ENCODE results near the gene SPRTN. TPM values are rescaled to one million over a fixed set of nuclear protein-coding genes. Genes with fewer than 3 reads are reported as not detected.

The SPRTN gene
- polyA plus RNA-seq, 1 donor from 2014 or later: 11.8 TPM

- Histone ChIP-seq H3K79me2 (replicated peaks; ENCODE audit: insufficient read depth, low read length) (peaks cover 2% of the 10 kb centered on the region), H3K27ac (ENCODE audit: low read length) (no peak overlapping the region), H3K27me3 (ENCODE audit: insufficient read depth, low read depth, low read length) (no peaks in the 10 kb centered on the region), H3F3A (ENCODE audit: insufficient read depth, low read length, poor library complexity, severe bottlenecking) (no peaks in the 10 kb centered on the region), H3K36me3 (ENCODE audit: insufficient read depth, low read length) (no peaks in the 10 kb centered on the region), H4K20me1 (ENCODE audit: insufficient read depth) (no peaks in the 10 kb centered on the region), H3K9me2 (ENCODE audit: insufficient read depth, low read length) (no peaks in the 10 kb centered on the region), H3K9ac (ENCODE audit: low read length) (no peak overlapping the region), H3K4me2 (ENCODE audit: low read length) (no peak overlapping the region), H3K9me3 (ENCODE audit: low read length) (no peaks in the 10 kb centered on the region), H2AFZ (ENCODE audit: low read depth, low read length) (no peak overlapping the region), H3K4me3 (ENCODE audit: low read length) (no peak overlapping the region)
- TF ChIP-seq EP300 (conservative IDR thresholded peaks at IDR 0.05; ENCODE audit: poor library complexity, severe bottlenecking): no peak
- no peak for TF ChIP-seq SMC3 (conservative IDR thresholded peaks at IDR 0.05; ENCODE audit: poor library complexity)
- no peak for TF ChIP-seq POLR2AphosphoS5 (IDR thresholded peaks at IDR 0.05)
- TF ChIP-seq RAD21 (conservative IDR thresholded peaks at IDR 0.05): no peak
- no peak for TF ChIP-seq REST (IDR thresholded peaks at IDR 0.05; ENCODE audit: borderline replicate concordance)
- TF ChIP-seq EZH2 (IDR thresholded peaks at IDR 0.05; ENCODE audit: borderline replicate concordance, insufficient read depth, low read length, poor library complexity, severe bottlenecking): no peak
- no peak for TF ChIP-seq TAF1 (IDR thresholded peaks at IDR 0.05; ENCODE audit: low read depth)
- TF ChIP-seq CTCF (IDR thresholded peaks at IDR 0.05; ENCODE audit: poor library complexity, severe bottlenecking): no peak
- no peak for TF ChIP-seq MXI1 (conservative IDR thresholded peaks at IDR 0.05; ENCODE audit: poor library complexity, severe bottlenecking)
These were observed 57.2 kb downstream of the SPRTN start for GRCh38 chr1:231395076-231395997.

- Histone ChIP-seq H2AFZ (ENCODE audit: low read depth, low read length) (no peak overlapping the region), H3F3A (ENCODE audit: insufficient read depth, low read length, poor library complexity, severe bottlenecking) (no peaks in the 10 kb centered on the region), H3K9me3 (ENCODE audit: low read length) (no peaks in the 10 kb centered on the region), H3K4me2 (ENCODE audit: low read length) (no peak overlapping the region), H3K4me3 (ENCODE audit: low read length) (no peak overlapping the region), H3K9me2 (ENCODE audit: insufficient read depth, low read length) (no peaks in the 10 kb centered on the region), H3K79me2 (replicated peaks; ENCODE audit: insufficient read depth, low read length) (peaks cover under 1% of the 10 kb centered on the region), H4K20me1 (ENCODE audit: insufficient read depth) (no peaks in the 10 kb centered on the region), H3K36me3 (ENCODE audit: insufficient read depth, low read length) (no peaks in the 10 kb centered on the region), H3K27me3 (ENCODE audit: insufficient read depth, low read depth, low read length) (no peaks in the 10 kb centered on the region), H3K9ac (ENCODE audit: low read length) (no peak overlapping the region), H3K27ac (ENCODE audit: low read length) (no peak overlapping the region)
- TF ChIP-seq RAD21 (conservative IDR thresholded peaks at IDR 0.05): no peak
- no peak for TF ChIP-seq POLR2AphosphoS5 (IDR thresholded peaks at IDR 0.05)
- no peak for TF ChIP-seq MXI1 (conservative IDR thresholded peaks at IDR 0.05; ENCODE audit: poor library complexity, severe bottlenecking)
- no peak for TF ChIP-seq TAF1 (IDR thresholded peaks at IDR 0.05; ENCODE audit: low read depth)
- no peak for TF ChIP-seq REST (IDR thresholded peaks at IDR 0.05; ENCODE audit: borderline replicate concordance)
- TF ChIP-seq EP300 (conservative IDR thresholded peaks at IDR 0.05; ENCODE audit: poor library complexity, severe bottlenecking): no peak
- TF ChIP-seq CTCF (IDR thresholded peaks at IDR 0.05; ENCODE audit: poor library complexity, severe bottlenecking): no peak
These were observed 57.9 kb downstream of the SPRTN start for GRCh38 chr1:231395998-231396390.

Measured in neural cell (in vitro differentiated cells).